AG08395 (cell line): Measurements from ENCODE around the gene TRIM50.
"Not testable (repeated sequence)": the region's sequence is repeated elsewhere in the genome, so short reads cannot be mapped to it uniquely, and the experiment has no call there.

Experiments
- DNase-seq: peaks from one replicate; pipeline ENCODE4 v3.0.0; 2012; ENCODE audit warnings: mixed read lengths, low spot score

TRIM50 gene

GRCh38 chr7:73350306-73351068 lies 22.6 kb upstream of the TRIM50 start:
- DNase-seq, result no peak

DNA sequence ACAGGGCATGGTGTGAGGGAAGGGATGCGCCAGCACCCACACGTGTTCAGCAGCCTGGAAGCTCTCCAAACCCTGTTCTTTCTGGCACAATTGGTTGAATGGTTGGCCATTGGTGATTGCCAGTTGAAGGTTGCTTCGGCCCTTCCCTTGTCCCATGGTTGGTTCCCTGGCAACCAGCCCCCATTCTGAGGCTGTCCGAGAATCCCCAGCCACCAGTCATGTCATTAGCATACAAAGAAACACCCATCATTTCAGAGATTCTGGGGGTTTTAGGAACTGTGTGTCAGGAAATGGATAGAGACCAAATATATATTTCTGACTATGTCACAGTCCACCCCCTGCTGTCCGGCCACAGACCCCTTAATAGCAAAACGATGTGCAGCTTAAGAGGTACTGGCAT lies 21.9 kb upstream of the TRIM50 start:
- no peak for DNase-seq

DNA sequence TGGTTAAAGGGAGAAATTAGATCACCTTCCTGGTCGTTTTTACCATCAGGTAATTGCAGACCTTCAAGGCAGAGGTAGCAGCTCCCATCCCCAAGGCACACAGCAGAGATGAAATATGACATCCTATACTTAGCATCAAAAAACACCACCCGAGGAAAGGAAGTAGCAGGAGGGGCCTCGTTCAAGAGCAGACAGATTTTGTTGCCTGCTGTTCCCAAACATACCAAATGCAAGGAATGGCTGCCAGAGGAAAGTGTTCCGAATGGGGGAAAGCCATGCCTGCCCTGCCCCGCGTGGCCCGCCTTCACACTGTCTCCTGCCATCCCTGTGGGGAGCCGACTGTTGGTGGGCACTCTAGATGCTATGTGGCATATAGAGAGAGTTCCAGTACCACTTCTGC lies 18.1 kb upstream of the TRIM50 start:
- DNase-seq, result no peak

- no peak for DNase-seq
Observed at GRCh38 chr7:73345538-73345937, 17.7 kb upstream of the TRIM50 start.

DNA sequence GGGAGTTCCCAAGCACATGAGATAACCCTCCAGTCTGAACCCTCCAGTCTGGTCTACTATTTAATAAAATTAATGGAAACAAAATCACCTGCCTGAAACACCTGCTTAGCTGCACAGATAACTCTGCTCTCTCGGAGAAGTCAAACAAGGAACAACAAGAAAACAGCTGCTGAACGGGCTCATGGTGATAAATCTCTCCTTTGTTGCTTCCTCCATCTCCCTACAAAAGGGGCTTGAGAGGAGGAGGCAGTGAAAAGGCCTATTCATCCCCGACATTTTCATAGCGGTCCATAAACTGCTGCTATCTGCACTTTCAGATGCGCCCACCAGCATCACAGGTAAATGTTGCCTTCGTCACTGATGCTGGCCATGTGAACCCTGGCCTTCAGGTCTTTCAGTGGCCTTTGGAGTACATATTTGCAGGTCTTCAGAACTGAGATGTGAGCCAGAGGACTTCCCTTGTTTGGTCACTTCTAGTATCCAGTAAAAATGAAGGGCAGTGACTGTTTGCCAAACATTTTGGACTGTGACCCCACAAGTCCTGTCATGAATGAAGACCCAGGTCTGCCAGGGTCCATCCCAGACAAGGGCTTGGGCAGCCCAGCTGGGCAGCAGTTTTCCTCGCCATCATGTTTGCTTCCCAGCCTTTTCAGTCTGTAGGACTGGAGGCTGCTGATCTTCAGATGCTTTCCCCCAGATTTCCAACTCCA lies 15.9 kb upstream of the TRIM50 start:
- no peak for DNase-seq

GRCh38 chr7:73342645-73343044 lies 14.8 kb upstream of the TRIM50 start:
- DNase-seq, result peak; percentile 87

- peak; percentile 86 for DNase-seq
Observed at GRCh38 chr7:73341877-73342276, 14.0 kb upstream of the TRIM50 start.

DNA sequence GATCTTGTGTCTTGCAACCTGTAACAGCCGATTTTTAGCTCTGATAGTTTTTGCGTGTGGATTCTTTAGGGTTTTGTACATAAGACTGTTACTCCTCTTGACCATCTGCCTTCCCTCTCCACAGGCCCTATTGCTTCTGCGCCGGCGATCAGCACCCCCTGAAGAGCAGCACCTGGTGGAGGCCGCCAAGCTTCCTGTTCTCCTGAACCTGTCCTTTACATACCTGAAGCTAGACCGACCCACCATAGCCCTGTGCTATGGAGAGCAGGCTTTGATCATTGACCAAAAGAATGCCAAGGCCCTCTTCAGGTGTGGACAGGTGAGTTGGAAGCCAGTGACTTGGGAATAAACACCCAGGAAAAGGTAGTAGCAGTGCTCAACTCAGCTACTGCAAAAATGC lies 12.6 kb upstream of the TRIM50 start:
- DNase-seq, result no peak

- DNase-seq, result no peak
Observed at GRCh38 chr7:73338321-73338720, 10.4 kb upstream of the TRIM50 start.

DNA sequence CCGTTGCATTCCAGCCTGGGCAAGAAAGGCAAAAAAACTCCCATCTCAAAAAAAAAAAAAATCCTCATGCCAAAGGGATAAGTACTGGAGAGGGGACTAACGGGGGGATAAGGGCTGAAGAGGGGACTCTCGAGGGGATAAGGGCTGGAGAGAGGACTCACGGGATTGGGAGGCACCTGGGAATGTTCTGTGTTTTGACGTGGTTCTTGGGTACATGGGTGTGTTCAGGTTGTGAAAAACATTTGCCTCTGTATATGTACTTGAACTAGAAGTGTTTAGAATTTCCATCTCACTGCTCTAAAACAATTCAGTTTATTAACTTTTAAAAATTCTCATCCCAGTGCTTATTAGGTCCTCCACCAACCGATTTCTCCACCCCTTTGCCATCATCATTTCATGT lies 4.6 kb upstream of the TRIM50 start:
- DNase-seq, result no peak

- no peak for DNase-seq
Observed at GRCh38 chr7:73330772-73331171, 2.9 kb upstream of the TRIM50 start.

GRCh38 chr7:73329861-73330581 lies 2.1 kb upstream of the TRIM50 start:
- DNase-seq, result peak; percentile 33

GRCh38 chr7:73328696-73329095 lies 814 bp upstream of the TRIM50 start:
- no peak for DNase-seq

GRCh38 chr7:73327449-73327848 lies 433 bp downstream of the TRIM50 start:
- not testable (repeated sequence) for DNase-seq

DNA sequence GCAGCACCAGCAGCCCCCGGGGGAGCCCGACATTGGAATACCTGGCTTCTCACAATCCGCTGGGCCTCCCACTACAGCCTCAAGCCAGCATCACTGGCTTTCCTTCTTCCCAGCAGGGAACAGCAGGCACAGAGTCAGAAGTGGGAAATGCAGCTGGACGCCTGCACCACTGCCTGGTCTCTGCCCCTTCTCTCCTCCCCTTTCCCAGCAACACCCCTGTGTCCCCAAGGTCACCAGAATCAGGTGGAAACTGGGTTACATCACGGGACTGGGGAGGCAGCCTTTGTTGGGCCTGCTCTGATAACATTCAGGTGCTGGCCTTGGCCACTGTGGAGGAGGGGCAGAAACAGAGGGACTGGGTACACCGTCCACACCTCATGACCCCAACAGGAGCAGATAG lies 2.5 kb downstream of the TRIM50 start:
- not testable (repeated sequence) for DNase-seq

GRCh38 chr7:73324081-73324845 lies 3.6 kb downstream of the TRIM50 start:
- DNase-seq, result peak; percentile 78

DNA sequence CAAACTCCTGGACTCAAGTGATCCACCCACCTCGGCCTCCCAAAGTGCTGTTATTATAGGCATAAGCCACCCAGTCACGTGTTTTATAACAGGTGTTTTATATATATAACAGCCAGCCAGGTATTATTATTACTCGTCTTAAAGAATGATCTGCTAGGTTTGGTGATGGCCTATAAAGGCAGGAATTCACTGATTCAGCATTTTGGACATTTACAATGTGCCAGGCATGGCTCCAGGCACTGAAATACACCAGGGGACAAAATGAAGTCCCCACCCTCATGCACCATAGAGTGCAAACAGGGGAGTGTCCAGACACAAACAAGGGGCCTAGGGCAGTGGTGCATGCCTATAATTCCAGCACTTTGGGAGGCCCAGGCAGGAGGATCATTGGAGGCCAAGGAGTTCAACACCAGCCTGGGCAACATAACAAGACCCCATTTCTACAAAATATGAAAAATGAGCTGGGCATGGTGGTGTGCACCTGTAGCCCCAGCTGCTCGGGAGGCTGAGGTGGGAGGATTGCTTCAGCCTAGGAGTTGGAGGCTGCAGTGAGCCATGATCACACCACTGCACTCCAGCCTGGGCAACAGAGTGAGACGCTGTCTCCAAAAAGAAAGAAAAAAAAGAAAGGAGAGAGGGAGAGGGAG lies 4.3 kb downstream of the TRIM50 start:
- not testable (repeated sequence) for DNase-seq

DNA sequence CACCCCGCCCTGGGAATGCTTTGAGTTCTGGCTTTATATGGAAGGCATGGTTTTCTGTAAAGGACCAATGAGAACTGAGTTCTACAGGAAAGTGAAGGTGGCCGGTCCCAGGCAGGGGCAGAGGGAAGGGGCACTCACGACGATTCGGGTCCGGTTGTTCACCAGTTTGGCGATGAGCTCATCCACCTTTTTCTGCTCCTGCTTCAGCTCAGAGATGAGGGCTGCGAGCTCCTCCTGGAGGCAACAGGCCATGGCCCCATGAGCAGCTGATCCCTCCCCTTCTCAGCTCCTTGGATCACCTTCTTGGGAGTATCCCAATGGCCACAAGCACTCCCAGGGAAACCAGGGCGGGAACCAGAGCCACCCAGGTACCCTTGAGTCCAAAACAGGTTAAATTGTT lies 7.9 kb downstream of the TRIM50 start:
- not testable (repeated sequence) for DNase-seq

DNA sequence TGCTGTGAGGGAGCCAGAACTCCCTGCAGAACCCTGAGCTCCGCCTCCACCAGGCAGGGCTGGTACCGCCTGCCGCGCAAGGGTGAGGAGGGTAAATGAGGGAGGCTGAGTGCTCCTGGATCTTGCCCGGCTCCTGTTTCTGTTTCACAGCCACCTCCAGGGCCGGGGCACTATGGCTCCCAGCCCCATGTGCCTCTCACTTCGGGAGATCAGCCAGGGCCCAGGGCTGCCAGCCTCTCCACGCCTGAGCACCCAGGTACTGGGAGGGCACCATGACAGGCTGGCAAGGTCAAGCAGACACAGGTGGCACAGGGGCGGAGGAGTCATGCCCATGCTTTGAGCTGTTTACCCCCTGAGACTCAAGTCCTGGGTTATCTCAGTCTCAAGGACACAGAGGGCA lies 8.3 kb downstream of the TRIM50 start:
- DNase-seq, result not testable (repeated sequence)

DNA sequence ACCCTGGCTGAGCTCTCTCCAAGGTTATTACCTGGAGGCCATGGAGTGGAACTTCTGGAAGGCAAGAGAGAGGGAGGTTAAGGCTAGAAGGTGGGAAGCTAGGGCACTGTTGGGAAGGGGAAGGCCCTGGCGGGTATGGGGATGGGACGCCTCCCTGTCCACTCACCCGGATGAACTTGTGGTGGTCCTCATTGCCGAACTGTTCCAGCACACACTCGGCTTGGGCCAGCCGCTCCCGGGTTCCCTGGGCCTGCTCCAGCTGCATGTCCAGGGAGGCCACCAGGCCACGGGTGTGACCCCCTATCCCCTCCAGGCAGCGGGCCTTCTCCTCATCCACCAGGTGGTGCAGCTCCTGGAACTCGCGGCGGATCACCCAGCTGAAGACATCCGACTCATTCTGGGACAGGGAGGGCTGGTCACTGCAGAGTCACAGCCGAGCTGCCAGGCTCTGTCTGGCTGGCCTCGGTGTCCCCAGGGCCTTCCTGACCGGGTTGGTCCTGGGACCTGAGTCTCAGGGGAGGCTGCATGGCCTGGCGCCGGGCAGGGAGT lies 9.2 kb downstream of the TRIM50 start:
- not testable (repeated sequence) for DNase-seq

DNA sequence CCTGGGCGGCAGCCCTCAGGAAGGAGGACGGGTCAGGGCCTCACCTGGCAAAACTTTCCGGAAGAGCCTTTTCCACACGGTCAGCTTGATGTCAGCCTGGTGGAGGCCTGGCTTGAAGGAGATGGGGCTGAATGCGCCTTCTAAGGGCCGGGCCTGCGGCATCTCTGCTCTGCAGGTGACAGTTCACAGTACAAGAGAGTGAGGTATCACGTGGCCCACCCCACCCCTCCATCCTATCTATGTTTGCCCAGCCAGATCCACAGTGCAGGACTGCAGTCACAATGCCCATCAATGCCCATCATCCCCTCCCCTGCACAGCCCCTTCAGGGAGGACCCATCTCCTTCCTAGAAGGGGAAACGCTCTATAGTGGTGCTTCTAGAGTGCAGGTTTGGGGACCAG lies 11.4 kb downstream of the TRIM50 start:
- DNase-seq, result no peak
